HepG2 (cell line): ENCODE data around the gene CHEK2. TPM values are rescaled to one million over a fixed set of nuclear protein-coding genes. Genes with fewer than 3 reads are reported as not detected.
A peak's percentile ranks its signal among the peaks of the same experiment; 100 is the strongest.

Experiments
- FLYWCH1 ChIP-seq: sonication (generic); formaldehyde crosslinking; IDR thresholded peaks from 2 replicates; pipeline ENCODE4 v1.8.1; 2023; ENCODE audit warnings: mild to moderate bottlenecking, missing genetic modification reagents
- FOXA3 ChIP-seq: IDR thresholded peaks from 2 replicates; pipeline ENCODE4 v1.6.1; 2016; ENCODE audit warnings: missing genetic modification reagents, missing compliant biosample characterization
- GATA4 ChIP-seq: sonication (generic); IDR thresholded peaks from 2 replicates; pipeline ENCODE4 v1.6.1; 2016; ENCODE audit warnings: antibody characterized with exemption, low read depth, borderline replicate concordance
- GATAD1 ChIP-seq: IDR thresholded peaks from 2 replicates; pipeline ENCODE4 v1.6.1; 2016; ENCODE audit warnings: missing genetic modification reagents, missing compliant biosample characterization
- HOXA3 ChIP-seq: sonication (generic); formaldehyde crosslinking; IDR thresholded peaks from 2 replicates; pipeline ENCODE4 v1.5.0; 2020; ENCODE audit warnings: missing genetic modification reagents
- HOXA5 ChIP-seq: sonication (generic); formaldehyde crosslinking; IDR thresholded peaks from 2 replicates; pipeline ENCODE4 v1.4.0; 2020; ENCODE audit warnings: missing genetic modification reagents
- MAFF ChIP-seq: IDR thresholded peaks from 2 replicates; pipeline ENCODE4 v1.6.1; 2011; ENCODE audit warnings: low read depth, low read length, improper control_type of control experiment
- MED13 ChIP-seq: sonication (generic); formaldehyde crosslinking; IDR thresholded peaks from 2 replicates; pipeline ENCODE4 v1.5.0; 2020; ENCODE audit warnings: missing genetic modification reagents
- NR2F1 ChIP-seq, 2 experiments: fragments of 450-650 bp in 1 of 2; formaldehyde crosslinking in 1 of 2; IDR thresholded peaks; 2 replicates each; pipeline versions ENCODE4 v1.5.0 to v1.6.1; 2016 to 2020; ENCODE audit warnings: mild to moderate bottlenecking in 1 of 2, missing compliant biosample characterization in 1 of 2, missing genetic modification reagents in 1 of 2, moderate library complexity in 1 of 2
- SAFB2 ChIP-seq: sonication (generic); formaldehyde crosslinking; IDR thresholded peaks from 2 replicates; pipeline ENCODE4 v1.5.1; 2020; ENCODE audit warnings: missing genetic modification reagents, low read depth, mild to moderate bottlenecking, borderline replicate concordance
- SATB2 ChIP-seq: sonication (generic); formaldehyde crosslinking; IDR thresholded peaks from 2 replicates; pipeline ENCODE4 v1.5.0; 2020; ENCODE audit warnings: missing genetic modification reagents
- TRIM24 ChIP-seq: sonication (generic); formaldehyde crosslinking; IDR thresholded peaks from 2 replicates; pipeline ENCODE4 v1.8.0; 2022; ENCODE audit warnings: mild to moderate bottlenecking, missing genetic modification reagents
- ZNF577 ChIP-seq: sonication (generic); formaldehyde crosslinking; IDR thresholded peaks from 2 replicates; pipeline ENCODE4 v1.4.0; 2020; ENCODE audit warnings: mild to moderate bottlenecking, low read depth, missing genetic modification reagents, borderline replicate concordance
- ZNF589 ChIP-seq: sonication (generic); formaldehyde crosslinking; conservative IDR thresholded peaks from 2 replicates; pipeline ENCODE4 v1.8.0; 2022; ENCODE audit warnings: mild to moderate bottlenecking, moderate library complexity, missing genetic modification reagents
- ZNF879 ChIP-seq: sonication (generic); formaldehyde crosslinking; IDR thresholded peaks from 2 replicates; pipeline ENCODE4 v1.8.1; 2023; ENCODE audit warnings: missing genetic modification reagents
- ZSCAN12 ChIP-seq: sonication (generic); formaldehyde crosslinking; IDR thresholded peaks from 2 replicates; pipeline ENCODE4 v1.9.0; 2021; ENCODE audit warnings: mild to moderate bottlenecking, missing genetic modification reagents
- polyA plus RNA-seq, 8 experiments: library from polyadenylated mRNA; depleted of rRNA in 3 of 8; stranded (reverse) in 7 of 8; unstranded in 1 of 8; fragments of >200 nt; fragmentation: Illumina TruSeq in 4 of 8; extraction: Trizol in 4 of 8; gene quantifications; 2 replicates each; pipeline versions ENCODE4 v1.2.1 to v1.2.3, GENCODE V29; 2011 to 2016; ENCODE audit warnings: low read depth in 4 of 8, missing spikeins in 1 of 8, mixed read lengths in 1 of 8; ENCODE audit not compliant: insufficient read depth in 1 of 8
- total RNA-seq, 5 experiments: library from RNA; depleted of rRNA; stranded (reverse); fragments of >200 nt; fragmentation: Illumina TruSeq; extraction: Trizol; gene quantifications; 2 replicates each; pipeline ENCODE4 v1.2.3, GENCODE V29; 2016; ENCODE audit warnings: low read depth in 1 of 5
- TF ChIP-seq, protein P1 (sequence below): sonication (generic); formaldehyde crosslinking; conservative IDR thresholded peaks from 2 replicates; pipeline ENCODE4 v1.4.0; 2020; ENCODE audit warnings: missing genetic modification reagents
- TF ChIP-seq, protein P2 (sequence below): sonication (generic); formaldehyde crosslinking; IDR thresholded peaks from 2 replicates; pipeline ENCODE4 v1.5.0; 2020; ENCODE audit warnings: missing genetic modification reagents
- TF ChIP-seq, protein P3 (sequence below): IDR thresholded peaks from 2 replicates; pipeline ENCODE4 v1.6.1; 2016; ENCODE audit warnings: missing biosample characterization, missing genetic modification reagents, low read depth
- TF ChIP-seq, protein P4 (sequence below): sonication (generic); formaldehyde crosslinking; IDR thresholded peaks from 2 replicates; pipeline ENCODE4 v1.8.1; 2023; ENCODE audit warnings: mild to moderate bottlenecking, moderate library complexity, missing genetic modification reagents
- TF ChIP-seq, protein P5 (sequence below): sonication (generic); formaldehyde crosslinking; IDR thresholded peaks from 2 replicates; pipeline ENCODE4 v1.4.0; 2020; ENCODE audit warnings: mild to moderate bottlenecking, low read depth, missing genetic modification reagents
- TF ChIP-seq, protein P6 (sequence below), 2 experiments: fragments of 450-650 bp in 1 of 2; sonication (generic) in 1 of 2; formaldehyde crosslinking; IDR thresholded peaks; 2 replicates each; pipeline versions ENCODE4 v1.5.0 to v1.8.0; 2020 to 2022; ENCODE audit warnings: mild to moderate bottlenecking in 1 of 2, missing genetic modification reagents in 1 of 2

The CHEK2 gene
- total and polyA plus RNA-seq, 2 of the 13 experiments (the other 11 are each of a cell fraction or from before 2014, with no cell fraction given): 27.0 to 40.5 TPM

DNA sequence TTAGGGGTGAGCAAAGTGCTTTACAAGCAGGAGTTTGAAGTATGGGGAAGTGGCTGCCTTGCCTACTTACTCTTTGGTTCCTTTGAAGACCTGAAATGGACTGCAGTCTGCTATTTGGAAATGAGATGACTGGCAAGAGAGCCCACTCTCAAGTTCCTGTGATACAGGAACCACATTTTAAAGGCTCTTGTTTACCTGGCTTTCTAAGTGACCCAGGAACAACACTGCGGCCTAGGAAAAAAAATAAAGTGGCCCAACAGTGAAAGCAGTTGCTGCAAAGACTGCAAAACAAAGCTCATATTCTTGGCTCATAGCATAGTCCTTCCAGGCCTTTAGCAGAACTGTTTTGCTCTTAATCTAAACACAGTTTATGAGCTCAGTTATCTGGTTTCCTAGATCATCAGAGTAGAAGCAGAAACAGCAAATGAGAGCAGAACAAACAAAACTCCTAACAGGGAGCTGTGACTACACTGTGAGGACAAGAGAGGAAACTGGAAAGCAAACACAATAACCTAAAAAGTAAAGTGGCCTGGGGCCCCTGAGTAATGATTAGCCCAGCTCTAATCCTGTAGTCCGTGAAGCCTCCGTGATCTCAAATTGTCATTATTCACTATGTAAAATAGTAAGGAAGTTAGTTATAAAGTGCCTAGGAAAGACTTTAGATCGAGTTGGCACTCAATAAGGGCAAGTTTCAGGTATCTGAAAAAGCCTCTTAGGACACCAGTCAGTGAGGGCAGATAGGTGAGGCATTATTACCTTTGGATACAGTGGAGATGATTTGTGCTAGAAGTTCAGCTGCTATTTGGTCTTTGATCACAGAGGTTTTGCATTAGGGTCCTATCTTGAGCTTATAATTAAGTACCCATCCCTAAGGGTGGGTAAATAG lies 42.4 kb upstream of the CHEK2 start (continued):
- TF ChIP-seq, protein P1, sequence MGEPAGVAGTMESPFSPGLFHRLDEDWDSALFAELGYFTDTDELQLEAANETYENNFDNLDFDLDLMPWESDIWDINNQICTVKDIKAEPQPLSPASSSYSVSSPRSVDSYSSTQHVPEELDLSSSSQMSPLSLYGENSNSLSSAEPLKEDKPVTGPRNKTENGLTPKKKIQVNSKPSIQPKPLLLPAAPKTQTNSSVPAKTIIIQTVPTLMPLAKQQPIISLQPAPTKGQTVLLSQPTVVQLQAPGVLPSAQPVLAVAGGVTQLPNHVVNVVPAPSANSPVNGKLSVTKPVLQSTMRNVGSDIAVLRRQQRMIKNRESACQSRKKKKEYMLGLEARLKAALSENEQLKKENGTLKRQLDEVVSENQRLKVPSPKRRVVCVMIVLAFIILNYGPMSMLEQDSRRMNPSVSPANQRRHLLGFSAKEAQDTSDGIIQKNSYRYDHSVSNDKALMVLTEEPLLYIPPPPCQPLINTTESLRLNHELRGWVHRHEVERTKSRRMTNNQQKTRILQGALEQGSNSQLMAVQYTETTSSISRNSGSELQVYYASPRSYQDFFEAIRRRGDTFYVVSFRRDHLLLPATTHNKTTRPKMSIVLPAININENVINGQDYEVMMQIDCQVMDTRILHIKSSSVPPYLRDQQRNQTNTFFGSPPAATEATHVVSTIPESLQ: no peak
- peak; percentile 8; the same call in 1 of the 2 replicates for TF ChIP-seq GATAD1
- TF ChIP-seq ZNF577 (CRISPR knock-in tag): no peak
- TF ChIP-seq, protein P2, sequence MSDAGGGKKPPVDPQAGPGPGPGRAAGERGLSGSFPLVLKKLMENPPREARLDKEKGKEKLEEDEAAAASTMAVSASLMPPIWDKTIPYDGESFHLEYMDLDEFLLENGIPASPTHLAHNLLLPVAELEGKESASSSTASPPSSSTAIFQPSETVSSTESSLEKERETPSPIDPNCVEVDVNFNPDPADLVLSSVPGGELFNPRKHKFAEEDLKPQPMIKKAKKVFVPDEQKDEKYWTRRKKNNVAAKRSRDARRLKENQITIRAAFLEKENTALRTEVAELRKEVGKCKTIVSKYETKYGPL (CRISPR knock-in tag): 0 out of 2 replicates have a peak, but pooled peaks have one; percentile 20
- no peak for TF ChIP-seq SATB2
- no peak for TF ChIP-seq MAFF
- TF ChIP-seq, protein P3, sequence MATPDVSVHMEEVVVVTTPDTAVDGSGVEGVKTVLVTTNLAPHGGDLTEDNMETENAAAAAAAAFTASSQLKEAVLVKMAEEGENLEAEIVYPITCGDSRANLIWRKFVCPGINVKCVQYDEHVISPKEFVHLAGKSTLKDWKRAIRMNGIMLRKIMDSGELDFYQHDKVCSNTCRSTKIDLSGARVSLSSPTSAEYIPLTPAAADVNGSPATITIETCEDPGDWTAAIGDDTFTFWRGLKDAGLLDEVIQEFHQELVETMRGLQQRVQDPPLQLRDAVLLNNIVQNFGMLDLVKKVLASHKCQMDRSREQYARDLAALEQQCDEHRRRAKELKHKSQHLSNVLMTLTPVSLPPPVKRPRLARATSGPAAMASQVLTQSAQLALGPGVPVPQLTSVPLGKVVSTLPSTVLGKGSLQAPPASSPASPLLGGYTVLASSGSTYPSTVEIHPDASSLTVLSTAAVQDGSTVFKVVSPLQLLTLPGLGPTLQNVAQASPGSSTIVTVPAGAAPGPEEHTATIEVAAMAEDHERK (CRISPR knock-in tag): no peak
- peak; percentile 62; the same call in 1 of the 2 replicates for TF ChIP-seq GATA4
- peak; percentile 54; the same call in 1 of the 2 replicates for TF ChIP-seq HOXA3 (CRISPR knock-in tag)
- TF ChIP-seq, protein P4, sequence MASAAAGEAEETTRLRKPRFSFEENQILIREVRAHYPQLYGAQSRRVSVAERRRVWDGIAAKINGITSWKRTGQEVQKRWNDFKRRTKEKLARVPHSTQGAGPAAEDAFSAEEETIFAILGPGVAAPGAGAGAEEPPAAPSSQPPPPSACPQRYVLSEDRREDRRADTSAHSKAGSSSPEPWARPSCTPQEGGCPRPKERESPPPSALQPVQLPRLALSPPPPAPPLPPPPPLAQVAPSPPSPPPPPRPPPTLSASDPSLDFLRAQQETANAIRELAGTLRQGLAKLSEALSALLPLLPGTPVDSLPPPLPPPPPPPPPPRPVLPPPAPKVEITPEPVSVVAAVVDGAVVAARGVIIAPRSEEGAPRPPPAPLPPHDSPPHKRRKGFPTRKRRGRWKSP (CRISPR knock-in tag): peak; percentile 43; the same call in 1 of the 2 replicates
- TF ChIP-seq MED13 (CRISPR knock-in tag): no peak
- TF ChIP-seq ZNF589 (CRISPR knock-in tag): 0 out of 2 replicates have a peak, but pooled peaks have one; percentile 52
- TF ChIP-seq, protein P5, sequence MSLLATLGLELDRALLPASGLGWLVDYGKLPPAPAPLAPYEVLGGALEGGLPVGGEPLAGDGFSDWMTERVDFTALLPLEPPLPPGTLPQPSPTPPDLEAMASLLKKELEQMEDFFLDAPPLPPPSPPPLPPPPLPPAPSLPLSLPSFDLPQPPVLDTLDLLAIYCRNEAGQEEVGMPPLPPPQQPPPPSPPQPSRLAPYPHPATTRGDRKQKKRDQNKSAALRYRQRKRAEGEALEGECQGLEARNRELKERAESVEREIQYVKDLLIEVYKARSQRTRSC (CRISPR knock-in tag): no peak
- peak; percentile 73 for TF ChIP-seq FOXA3 (CRISPR knock-in tag)
- TF ChIP-seq NR2F1 (CRISPR knock-in tag; IDR thresholded peaks at IDR 0.05): no peak
- no peak for TF ChIP-seq ZNF879
- TF ChIP-seq, protein P6, sequence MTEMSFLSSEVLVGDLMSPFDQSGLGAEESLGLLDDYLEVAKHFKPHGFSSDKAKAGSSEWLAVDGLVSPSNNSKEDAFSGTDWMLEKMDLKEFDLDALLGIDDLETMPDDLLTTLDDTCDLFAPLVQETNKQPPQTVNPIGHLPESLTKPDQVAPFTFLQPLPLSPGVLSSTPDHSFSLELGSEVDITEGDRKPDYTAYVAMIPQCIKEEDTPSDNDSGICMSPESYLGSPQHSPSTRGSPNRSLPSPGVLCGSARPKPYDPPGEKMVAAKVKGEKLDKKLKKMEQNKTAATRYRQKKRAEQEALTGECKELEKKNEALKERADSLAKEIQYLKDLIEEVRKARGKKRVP (CRISPR knock-in tag; IDR thresholded peaks at IDR 0.05): peak in 1 of 2 experiments; percentile 50; a peak in 1 of 4 replicates
- no peak for TF ChIP-seq FLYWCH1 (CRISPR knock-in tag)
- no peak for TF ChIP-seq TRIM24 (CRISPR knock-in tag)
- no peak for TF ChIP-seq ZSCAN12 (CRISPR knock-in tag)
- no peak; the same call in 1 of the 2 replicates for TF ChIP-seq SAFB2 (CRISPR knock-in tag)
- TF ChIP-seq HOXA5 (CRISPR knock-in tag): no peak
